HepG2 (cell line): ENCODE results near the gene QSER1. TPM values are rescaled to one million over a fixed set of nuclear protein-coding genes. Genes with fewer than 3 reads are reported as not detected.

Experiments
- AGO1 ChIP-seq: fragments of 200-400 bp; formaldehyde crosslinking; IDR thresholded peaks from 2 replicates; pipeline ENCODE4 v1.6.1; 2017; ENCODE audit warnings: mild to moderate bottlenecking, low read depth, low read length, moderate library complexity; ENCODE audit not compliant: poor library complexity, severe bottlenecking
- CC2D1A ChIP-seq: sonication (generic); formaldehyde crosslinking; IDR thresholded peaks from 2 replicates; pipeline ENCODE4 v1.8.1; 2023; ENCODE audit warnings: mild to moderate bottlenecking, missing genetic modification reagents
- GPN1 ChIP-seq: sonication (generic); formaldehyde crosslinking; IDR thresholded peaks from 2 replicates; pipeline ENCODE4 v1.5.1; 2020; ENCODE audit warnings: missing genetic modification reagents, borderline replicate concordance
- HDAC1 ChIP-seq: sonication (generic); formaldehyde crosslinking; IDR thresholded peaks from 2 replicates; pipeline ENCODE4 v1.5.1; 2020; ENCODE audit warnings: mild to moderate bottlenecking, missing genetic modification reagents
- HOXD1 ChIP-seq: sonication (generic); formaldehyde crosslinking; IDR thresholded peaks from 2 replicates; pipeline ENCODE4 v1.5.0; 2020; ENCODE audit warnings: missing genetic modification reagents
- MAFF ChIP-seq: IDR thresholded peaks from 2 replicates; pipeline ENCODE4 v1.6.1; 2011; ENCODE audit warnings: low read depth, low read length, improper control_type of control experiment
- NRL ChIP-seq: sonication (generic); formaldehyde crosslinking; IDR thresholded peaks from 2 replicates; pipeline ENCODE4 v1.5.0; 2020; ENCODE audit warnings: missing genetic modification reagents, mild to moderate bottlenecking, moderate library complexity, borderline replicate concordance
- RARG ChIP-seq: sonication (generic); formaldehyde crosslinking; IDR thresholded peaks from 2 replicates; pipeline ENCODE4 v1.4.0; 2020; ENCODE audit warnings: low read depth, mild to moderate bottlenecking, missing genetic modification reagents
- TBL1XR1 ChIP-seq: fragments of 150-350 bp; IDR thresholded peaks from 2 replicates; pipeline ENCODE4 v1.6.1; 2014; ENCODE audit warnings: borderline replicate concordance, low read length; ENCODE audit not compliant: partially characterized antibody
- ZKSCAN5 ChIP-seq: sonication (generic); formaldehyde crosslinking; IDR thresholded peaks from 2 replicates; pipeline ENCODE4 v1.5.1; 2020; ENCODE audit warnings: mild to moderate bottlenecking, missing genetic modification reagents
- ZMYM2 ChIP-seq: sonication (generic); formaldehyde crosslinking; IDR thresholded peaks from 2 replicates; pipeline ENCODE4 v1.8.0; 2022; ENCODE audit warnings: mild to moderate bottlenecking, missing genetic modification reagents
- ZNF235 ChIP-seq: sonication (generic); formaldehyde crosslinking; IDR thresholded peaks from 2 replicates; pipeline ENCODE4 v1.8.1; 2023; ENCODE audit warnings: mild to moderate bottlenecking, missing genetic modification reagents, borderline replicate concordance
- ZNF383 ChIP-seq: sonication (generic); formaldehyde crosslinking; IDR thresholded peaks from 2 replicates; pipeline ENCODE4 v1.4.0; 2020; ENCODE audit warnings: missing genetic modification reagents, mild to moderate bottlenecking, borderline replicate concordance
- ZNF460 ChIP-seq: sonication (generic); formaldehyde crosslinking; IDR thresholded peaks from 2 replicates; pipeline ENCODE4 v1.5.1; 2020; ENCODE audit warnings: missing genetic modification reagents, mild to moderate bottlenecking, borderline replicate concordance
- ZNF468 ChIP-seq: sonication (generic); formaldehyde crosslinking; IDR thresholded peaks from 2 replicates; pipeline ENCODE4 v1.8.0; 2022; ENCODE audit warnings: mild to moderate bottlenecking, moderate library complexity, missing genetic modification reagents
- ZNF670 ChIP-seq: sonication (generic); formaldehyde crosslinking; IDR thresholded peaks from 2 replicates; pipeline ENCODE4 v1.8.0; 2022; ENCODE audit warnings: mild to moderate bottlenecking, missing genetic modification reagents, borderline replicate concordance
- polyA plus RNA-seq, 8 experiments: library from polyadenylated mRNA; depleted of rRNA in 3 of 8; stranded (reverse) in 7 of 8; unstranded in 1 of 8; fragments of >200 nt; fragmentation: Illumina TruSeq in 4 of 8; extraction: Trizol in 4 of 8; gene quantifications; 2 replicates each; pipeline versions ENCODE4 v1.2.1 to v1.2.3, GENCODE V29; 2011 to 2016; ENCODE audit warnings: low read depth in 4 of 8, missing spikeins in 1 of 8, mixed read lengths in 1 of 8; ENCODE audit not compliant: insufficient read depth in 1 of 8
- total RNA-seq, 5 experiments: library from RNA; depleted of rRNA; stranded (reverse); fragments of >200 nt; fragmentation: Illumina TruSeq; extraction: Trizol; gene quantifications; 2 replicates each; pipeline ENCODE4 v1.2.3, GENCODE V29; 2016; ENCODE audit warnings: low read depth in 1 of 5
- TF ChIP-seq, protein P1 (sequence below): IDR thresholded peaks from 2 replicates; pipeline ENCODE4 v1.6.1; 2016; ENCODE audit warnings: low read depth
- TF ChIP-seq, protein P2 (sequence below): IDR thresholded peaks from 2 replicates; pipeline ENCODE4 v1.6.1; 2016; ENCODE audit warnings: missing biosample characterization, missing genetic modification reagents, low read depth
- TF ChIP-seq, protein P3 (sequence below): sonication (generic); formaldehyde crosslinking; conservative IDR thresholded peaks from 2 replicates; pipeline ENCODE4 v1.5.0; 2020; ENCODE audit warnings: missing genetic modification reagents
- TF ChIP-seq, protein P4 (sequence below): sonication (generic); formaldehyde crosslinking; IDR thresholded peaks from 2 replicates; pipeline ENCODE4 v1.4.0; 2020; ENCODE audit warnings: missing genetic modification reagents, borderline replicate concordance

Gene QSER1
- total and polyA plus RNA-seq, 2 of the 13 experiments (the other 11 are each of a cell fraction or from before 2014, with no cell fraction given), result 8.9 to 17.3 TPM

DNA sequence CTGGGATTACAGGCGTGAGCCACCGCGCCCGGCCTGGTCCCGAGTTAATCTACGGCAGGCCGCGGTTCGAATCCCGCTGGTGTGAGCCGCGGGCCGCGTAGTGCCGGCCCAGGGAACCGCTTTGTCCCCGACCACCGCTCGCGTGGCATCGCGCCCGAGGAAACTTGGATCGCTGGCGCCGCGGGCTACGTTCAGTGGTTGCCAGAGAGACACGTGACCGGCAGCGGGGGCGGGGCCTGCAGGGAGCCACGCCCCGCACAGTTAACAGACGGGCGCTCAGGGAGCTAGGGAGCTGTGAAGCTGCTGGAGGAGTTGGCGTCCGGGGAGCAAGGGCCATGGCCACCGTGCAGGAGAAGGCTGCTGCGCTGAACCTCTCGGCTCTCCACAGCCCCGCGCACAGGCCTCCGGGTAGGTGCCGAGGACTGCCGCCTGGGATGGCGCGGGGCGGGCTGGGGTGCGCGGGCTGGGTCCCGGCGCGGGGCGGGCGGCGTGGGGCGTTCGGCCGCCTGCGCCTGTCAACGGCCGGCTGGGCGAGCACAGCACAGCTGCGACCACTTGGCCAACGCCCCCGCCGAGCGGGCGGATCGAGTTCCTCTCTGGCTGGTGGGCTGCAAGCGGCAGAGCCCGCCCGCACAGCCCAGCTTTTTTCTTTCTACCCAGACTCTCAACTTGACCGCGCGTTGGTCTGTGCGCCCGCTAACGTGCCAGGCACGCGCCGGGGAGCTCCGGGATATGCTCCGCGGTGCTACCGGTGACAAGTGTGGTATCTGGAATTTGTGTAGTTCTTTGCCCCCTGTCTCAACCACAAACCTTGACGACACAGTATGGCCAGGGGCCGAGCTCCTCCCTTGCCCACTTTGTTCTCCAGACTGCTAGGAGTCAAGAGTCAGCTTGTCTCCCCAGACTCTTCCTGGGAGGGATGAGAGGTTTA is 123.3 kb downstream of the QSER1 start, which contains the start of gene DEPDC7 (continued):
- TF ChIP-seq, protein P1, sequence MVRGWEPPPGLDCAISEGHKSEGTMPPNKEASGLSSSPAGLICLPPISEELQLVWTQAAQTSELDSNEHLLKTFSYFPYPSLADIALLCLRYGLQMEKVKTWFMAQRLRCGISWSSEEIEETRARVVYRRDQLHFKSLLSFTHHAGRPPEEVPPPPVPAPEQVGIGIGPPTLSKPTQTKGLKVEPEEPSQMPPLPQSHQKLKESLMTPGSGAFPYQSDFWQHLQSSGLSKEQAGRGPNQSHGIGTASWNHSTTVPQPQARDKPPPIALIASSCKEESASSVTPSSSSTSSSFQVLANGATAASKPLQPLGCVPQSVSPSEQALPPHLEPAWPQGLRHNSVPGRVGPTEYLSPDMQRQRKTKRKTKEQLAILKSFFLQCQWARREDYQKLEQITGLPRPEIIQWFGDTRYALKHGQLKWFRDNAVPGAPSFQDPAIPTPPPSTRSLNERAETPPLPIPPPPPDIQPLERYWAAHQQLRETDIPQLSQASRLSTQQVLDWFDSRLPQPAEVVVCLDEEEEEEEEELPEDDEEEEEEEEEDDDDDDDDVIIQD (CRISPR knock-in tag), result peak; percentile 54; the same call in 1 of the 2 replicates
- TF ChIP-seq ZNF383 (CRISPR knock-in tag), result no peak
- TF ChIP-seq TBL1XR1, result peak; percentile 23
- TF ChIP-seq ZNF460 (CRISPR knock-in tag), result peak; percentile 89
- TF ChIP-seq, protein P2, sequence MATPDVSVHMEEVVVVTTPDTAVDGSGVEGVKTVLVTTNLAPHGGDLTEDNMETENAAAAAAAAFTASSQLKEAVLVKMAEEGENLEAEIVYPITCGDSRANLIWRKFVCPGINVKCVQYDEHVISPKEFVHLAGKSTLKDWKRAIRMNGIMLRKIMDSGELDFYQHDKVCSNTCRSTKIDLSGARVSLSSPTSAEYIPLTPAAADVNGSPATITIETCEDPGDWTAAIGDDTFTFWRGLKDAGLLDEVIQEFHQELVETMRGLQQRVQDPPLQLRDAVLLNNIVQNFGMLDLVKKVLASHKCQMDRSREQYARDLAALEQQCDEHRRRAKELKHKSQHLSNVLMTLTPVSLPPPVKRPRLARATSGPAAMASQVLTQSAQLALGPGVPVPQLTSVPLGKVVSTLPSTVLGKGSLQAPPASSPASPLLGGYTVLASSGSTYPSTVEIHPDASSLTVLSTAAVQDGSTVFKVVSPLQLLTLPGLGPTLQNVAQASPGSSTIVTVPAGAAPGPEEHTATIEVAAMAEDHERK, result no peak
- peak; percentile 89 for TF ChIP-seq AGO1
- TF ChIP-seq ZKSCAN5 (CRISPR knock-in tag), result no peak
- peak; percentile 95 for TF ChIP-seq ZMYM2
- TF ChIP-seq, protein P3, sequence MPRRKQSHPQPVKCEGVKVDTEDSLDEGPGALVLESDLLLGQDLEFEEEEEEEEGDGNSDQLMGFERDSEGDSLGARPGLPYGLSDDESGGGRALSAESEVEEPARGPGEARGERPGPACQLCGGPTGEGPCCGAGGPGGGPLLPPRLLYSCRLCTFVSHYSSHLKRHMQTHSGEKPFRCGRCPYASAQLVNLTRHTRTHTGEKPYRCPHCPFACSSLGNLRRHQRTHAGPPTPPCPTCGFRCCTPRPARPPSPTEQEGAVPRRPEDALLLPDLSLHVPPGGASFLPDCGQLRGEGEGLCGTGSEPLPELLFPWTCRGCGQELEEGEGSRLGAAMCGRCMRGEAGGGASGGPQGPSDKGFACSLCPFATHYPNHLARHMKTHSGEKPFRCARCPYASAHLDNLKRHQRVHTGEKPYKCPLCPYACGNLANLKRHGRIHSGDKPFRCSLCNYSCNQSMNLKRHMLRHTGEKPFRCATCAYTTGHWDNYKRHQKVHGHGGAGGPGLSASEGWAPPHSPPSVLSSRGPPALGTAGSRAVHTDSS (CRISPR knock-in tag), result no peak
- no peak; the same call in 1 of the 2 replicates for TF ChIP-seq ZNF235 (CRISPR knock-in tag)
- TF ChIP-seq, protein P4, sequence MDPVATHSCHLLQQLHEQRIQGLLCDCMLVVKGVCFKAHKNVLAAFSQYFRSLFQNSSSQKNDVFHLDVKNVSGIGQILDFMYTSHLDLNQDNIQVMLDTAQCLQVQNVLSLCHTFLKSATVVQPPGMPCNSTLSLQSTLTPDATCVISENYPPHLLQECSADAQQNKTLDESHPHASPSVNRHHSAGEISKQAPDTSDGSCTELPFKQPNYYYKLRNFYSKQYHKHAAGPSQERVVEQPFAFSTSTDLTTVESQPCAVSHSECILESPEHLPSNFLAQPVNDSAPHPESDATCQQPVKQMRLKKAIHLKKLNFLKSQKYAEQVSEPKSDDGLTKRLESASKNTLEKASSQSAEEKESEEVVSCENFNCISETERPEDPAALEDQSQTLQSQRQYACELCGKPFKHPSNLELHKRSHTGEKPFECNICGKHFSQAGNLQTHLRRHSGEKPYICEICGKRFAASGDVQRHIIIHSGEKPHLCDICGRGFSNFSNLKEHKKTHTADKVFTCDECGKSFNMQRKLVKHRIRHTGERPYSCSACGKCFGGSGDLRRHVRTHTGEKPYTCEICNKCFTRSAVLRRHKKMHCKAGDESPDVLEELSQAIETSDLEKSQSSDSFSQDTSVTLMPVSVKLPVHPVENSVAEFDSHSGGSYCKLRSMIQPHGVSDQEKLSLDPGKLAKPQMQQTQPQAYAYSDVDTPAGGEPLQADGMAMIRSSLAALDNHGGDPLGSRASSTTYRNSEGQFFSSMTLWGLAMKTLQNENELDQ (CRISPR knock-in tag), result no peak
- peak; percentile 21; the same call in 1 of the 2 replicates for TF ChIP-seq ZNF670 (CRISPR knock-in tag)
- TF ChIP-seq CC2D1A (CRISPR knock-in tag), result no peak
- TF ChIP-seq HOXD1 (CRISPR knock-in tag), result peak; percentile 86
- no peak for TF ChIP-seq RARG (CRISPR knock-in tag)
- TF ChIP-seq MAFF, result no peak
- TF ChIP-seq ZNF468, result no peak
- TF ChIP-seq NRL (CRISPR knock-in tag), result 0 out of 2 replicates have a peak, but pooled peaks have one; percentile 22
- peak; percentile 76 for TF ChIP-seq HDAC1 (CRISPR knock-in tag)
- TF ChIP-seq GPN1 (CRISPR knock-in tag), result 0 out of 2 replicates have a peak, but pooled peaks have one; percentile 35
